Mesodermal cell (in vitro differentiated cells): Measurements from ENCODE around the gene PHF21A.

Experiments used
- H3K27ac ChIP-seq: 2 replicates; pipeline ENCODE4 v1.7.0; 2013; ENCODE audit warnings: mild to moderate bottlenecking, low read depth, low read length, moderate library complexity; ENCODE audit not compliant: severe bottlenecking
- H3K36me3 ChIP-seq: 2 replicates; pipeline ENCODE4 v1.7.1; 2013; ENCODE audit warnings: mild to moderate bottlenecking, low read length, moderate library complexity; ENCODE audit not compliant: control insufficient read depth, insufficient read depth
- H3K4me1 ChIP-seq: one replicate; pipeline ENCODE4 v1.7.1; 2013; ENCODE audit warnings: mild to moderate bottlenecking, low read length; ENCODE audit not compliant: insufficient read depth, control insufficient read depth, poor library complexity, severe bottlenecking
- H3K4me3 ChIP-seq: 2 replicates; pipeline ENCODE4 v1.7.0; 2013; ENCODE audit warnings: low read length, control low read depth, mild to moderate bottlenecking; ENCODE audit not compliant: insufficient read depth, poor library complexity, severe bottlenecking; ENCODE audit errors: extremely low read depth
- H3K9me3 ChIP-seq: 2 replicates; pipeline ENCODE4 v1.7.1; 2013; ENCODE audit warnings: mild to moderate bottlenecking, low read length, moderate library complexity; ENCODE audit not compliant: control insufficient read depth
- WGBS, 2 experiments: methylation state at CpG; one replicate each; pipeline ENCODE4 v1.1.5; 2013; ENCODE audit warnings: missing lambda C conversion rate in 2 of 2; ENCODE audit not compliant: insufficient coverage in 2 of 2; 5-methylcytosine and 5-hydroxymethylcytosine counted together

Gene PHF21A

DNA sequence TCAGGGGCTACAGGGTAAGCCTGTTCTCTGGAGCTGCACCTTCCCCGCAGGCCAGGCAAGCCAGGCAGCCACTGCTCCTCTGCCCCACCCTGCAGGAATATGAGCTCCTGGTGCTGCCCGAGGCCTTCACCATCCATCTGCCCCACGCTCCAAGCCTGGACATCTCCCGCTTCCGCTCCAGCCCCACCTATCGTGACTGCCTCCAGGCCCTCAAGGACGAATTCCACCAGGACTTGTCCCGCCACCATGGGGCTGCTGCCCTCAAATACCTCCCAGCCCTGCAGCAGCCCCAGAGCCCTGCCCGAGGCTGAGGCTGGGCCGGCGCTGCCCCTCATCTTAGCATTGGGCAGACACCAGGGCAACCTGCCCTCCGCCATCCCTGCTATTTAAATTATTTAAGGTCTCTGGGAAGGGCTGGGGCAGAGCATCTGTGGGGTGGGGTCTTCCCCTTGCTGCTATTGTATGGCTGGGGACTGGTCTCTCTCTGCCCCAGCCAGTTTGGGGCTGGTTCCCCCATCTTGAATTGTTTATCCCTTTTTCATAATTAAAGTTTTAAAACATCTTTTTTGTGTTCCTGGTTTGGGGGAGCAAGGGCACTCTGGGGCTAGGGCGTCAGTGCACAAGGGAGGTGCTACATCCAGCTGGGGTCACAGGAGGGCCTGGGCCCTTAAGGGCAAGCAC is 192.6 kb downstream of the PHF21A start:
- 87 to 98% methylated on average over 11 to 12 of the region's 13 CpGs for WGBS, 2 experiments
- no peak overlapping the region for H3K4me3 ChIP-seq
- H3K9me3 ChIP-seq, result no peaks in the 10 kb centered on the region
- no peak overlapping the region for H3K27ac ChIP-seq
- H3K4me1 ChIP-seq, result no peaks in the 10 kb centered on the region
- peaks cover 24% of the 10 kb centered on the region for H3K36me3 ChIP-seq

DNA sequence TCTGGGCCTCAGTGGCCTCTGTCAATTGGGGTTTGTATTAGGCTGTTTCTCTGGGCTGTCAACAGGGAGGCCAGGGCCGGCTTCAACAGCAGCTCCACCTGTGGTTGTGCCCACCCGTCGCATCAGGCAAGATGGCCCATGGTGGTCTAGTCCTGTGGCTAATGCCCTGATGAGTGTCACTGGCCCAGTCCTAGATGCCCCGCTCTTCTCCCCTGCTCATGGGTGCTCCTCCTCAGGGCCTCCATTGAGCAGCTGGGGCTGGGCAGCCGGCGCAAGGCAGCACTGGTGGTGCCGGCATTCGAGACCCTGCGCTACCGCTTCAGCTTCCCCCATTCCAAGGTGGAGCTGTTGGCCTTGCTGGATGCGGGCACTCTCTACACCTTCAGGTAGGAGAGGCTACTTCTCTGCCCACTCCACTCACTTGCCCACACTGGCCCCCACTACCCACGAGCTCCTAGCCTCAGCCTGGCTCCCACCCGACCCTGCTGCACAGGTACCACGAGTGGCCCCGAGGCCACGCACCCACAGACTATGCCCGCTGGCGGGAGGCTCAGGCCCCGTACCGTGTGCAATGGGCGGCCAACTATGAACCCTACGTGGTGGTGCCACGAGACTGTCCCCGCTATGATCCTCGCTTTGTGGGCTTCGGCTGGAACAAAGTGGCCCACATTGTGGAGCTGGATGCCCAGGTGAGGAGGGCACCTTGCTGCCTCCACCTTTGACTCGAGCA is 193.4 kb downstream of the PHF21A start:
- no peaks in the 10 kb centered on the region for H3K9me3 ChIP-seq
- WGBS, 2 experiments, result 94 to 95% methylated on average over 24 to 27 of the region's 27 CpGs

DNA sequence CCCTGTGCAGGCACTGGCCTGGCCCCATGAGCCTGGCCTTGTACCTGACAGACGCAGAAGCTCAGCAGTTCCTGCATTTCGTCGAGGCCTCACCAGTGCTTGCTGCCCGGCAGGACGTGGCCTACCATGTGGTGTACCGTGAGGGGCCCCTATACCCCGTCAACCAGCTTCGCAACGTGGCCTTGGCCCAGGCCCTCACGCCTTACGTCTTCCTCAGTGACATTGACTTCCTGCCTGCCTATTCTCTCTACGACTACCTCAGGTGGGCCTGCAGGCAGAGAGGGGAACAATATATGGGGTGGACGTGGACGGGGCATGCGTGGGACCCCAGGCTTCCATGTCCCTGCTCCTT is 193.9 kb downstream of the PHF21A start:
- Histone ChIP-seq H3K9me3 (no peaks in the 10 kb centered on the region), H3K4me3 (no peak overlapping the region), H3K36me3 (peaks cover 12% of the 10 kb centered on the region), H3K4me1 (no peaks in the 10 kb centered on the region), H3K27ac (no peak overlapping the region)
- WGBS, 2 experiments, result 83 to 91% methylated on average over 12 to 14 of the region's 15 CpGs

More for the DNA sequence above, 193.4 kb downstream of the PHF21A start:
- no peaks in the 10 kb centered on the region for H3K4me1 ChIP-seq
- H3K36me3 ChIP-seq, result peaks cover 16% of the 10 kb centered on the region
- H3K4me3 ChIP-seq, result no peak overlapping the region
- no peak overlapping the region for H3K27ac ChIP-seq

DNA sequence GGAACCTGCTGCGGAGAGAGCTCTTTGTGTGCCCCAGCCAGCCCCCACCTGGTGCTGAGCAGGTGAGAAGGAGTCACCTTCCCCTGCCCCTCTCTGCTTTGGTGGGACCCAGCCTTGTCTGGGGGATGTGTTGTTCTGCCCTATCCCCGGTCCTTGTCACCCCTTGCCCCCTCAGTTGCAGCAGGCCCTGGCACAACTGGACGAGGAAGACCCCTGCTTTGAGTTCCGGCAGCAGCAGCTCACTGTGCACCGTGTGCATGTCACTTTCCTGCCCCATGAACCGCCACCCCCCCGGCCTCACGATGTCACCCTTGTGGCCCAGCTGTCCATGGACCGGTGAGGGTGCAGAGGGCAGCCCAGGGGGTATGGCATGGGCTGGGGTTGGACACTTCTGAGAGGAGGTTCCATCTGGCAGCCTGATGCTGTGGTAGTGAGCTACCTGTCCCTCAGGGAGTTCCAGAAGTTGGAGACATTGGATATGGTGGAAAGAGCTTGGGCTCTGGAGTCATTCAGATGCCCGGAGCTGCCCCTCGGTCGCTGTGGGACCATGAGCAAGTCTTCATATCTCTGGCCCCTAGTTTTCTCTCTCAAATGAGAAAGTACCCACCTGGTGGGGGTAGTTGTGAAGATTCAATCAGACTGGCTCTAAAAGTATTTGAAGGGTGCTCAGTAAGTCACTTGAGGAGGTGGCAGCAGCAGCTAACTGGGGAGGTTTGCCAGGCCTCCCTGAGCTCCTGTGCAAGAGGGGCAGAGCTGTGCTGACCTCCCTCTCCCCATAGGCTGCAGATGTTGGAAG is 194.5 kb downstream of the PHF21A start:
- WGBS, 2 experiments, result 88 to 100% methylated on average over 8 to 9 of the region's 12 CpGs
- no peak overlapping the region for H3K4me3 ChIP-seq
- H3K27ac ChIP-seq, result no peak overlapping the region
- peaks cover 8% of the 10 kb centered on the region for H3K36me3 ChIP-seq
- H3K4me1 ChIP-seq, result no peaks in the 10 kb centered on the region
- H3K9me3 ChIP-seq, result no peaks in the 10 kb centered on the region

DNA sequence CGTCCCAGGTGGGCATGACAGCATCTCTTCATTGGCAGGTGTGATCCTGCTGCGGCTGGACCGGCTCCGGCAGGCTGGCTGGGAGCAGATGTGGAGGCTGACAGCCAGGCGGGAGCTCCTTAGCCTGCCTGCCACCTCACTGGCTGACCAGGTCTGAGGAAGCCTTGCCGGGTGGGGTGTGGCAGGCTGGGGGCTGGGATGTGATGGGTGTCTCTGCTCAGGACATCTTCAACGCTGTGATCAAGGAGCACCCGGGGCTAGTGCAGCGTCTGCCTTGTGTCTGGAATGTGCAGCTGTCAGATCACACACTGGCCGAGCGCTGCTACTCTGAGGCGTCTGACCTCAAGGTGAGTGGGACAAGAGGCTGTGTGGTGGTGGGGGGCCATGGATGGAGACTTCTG is 195.3 kb downstream of the PHF21A start:
- 88 to 96% methylated on average over 4 to 9 of the region's 12 CpGs for WGBS, 2 experiments
- H3K4me3 ChIP-seq, result no peak overlapping the region
- no peaks in the 10 kb centered on the region for H3K9me3 ChIP-seq
- H3K27ac ChIP-seq, result no peak overlapping the region
- peaks cover 5% of the 10 kb centered on the region for H3K36me3 ChIP-seq
- H3K4me1 ChIP-seq, result no peaks in the 10 kb centered on the region

DNA sequence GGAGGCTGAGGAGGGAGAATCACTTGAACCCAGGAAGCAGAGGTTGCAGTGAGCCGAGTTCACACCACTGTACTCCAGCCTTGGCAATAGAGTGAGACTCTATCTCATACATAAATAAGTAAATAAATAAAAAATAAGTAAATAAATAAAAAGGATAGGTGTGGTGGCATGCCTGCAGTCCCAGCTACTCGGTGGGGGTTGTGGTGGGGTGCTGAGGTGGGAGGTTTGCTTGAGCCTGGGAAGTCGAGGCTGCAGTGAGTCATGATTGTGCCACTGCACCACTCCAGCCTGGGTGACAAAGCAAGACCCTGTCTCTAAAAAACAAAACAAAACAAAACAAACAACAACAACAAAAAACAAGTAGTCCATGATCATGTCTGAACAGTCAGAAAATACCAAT is 195.7 kb downstream of the PHF21A start:
- peaks cover 5% of the 10 kb centered on the region for H3K36me3 ChIP-seq
- 67% methylated on average over 1 of the region's 3 CpGs; no CpG with 5 or more reads in 1 of the 2 experiments for WGBS, 2 experiments

DNA sequence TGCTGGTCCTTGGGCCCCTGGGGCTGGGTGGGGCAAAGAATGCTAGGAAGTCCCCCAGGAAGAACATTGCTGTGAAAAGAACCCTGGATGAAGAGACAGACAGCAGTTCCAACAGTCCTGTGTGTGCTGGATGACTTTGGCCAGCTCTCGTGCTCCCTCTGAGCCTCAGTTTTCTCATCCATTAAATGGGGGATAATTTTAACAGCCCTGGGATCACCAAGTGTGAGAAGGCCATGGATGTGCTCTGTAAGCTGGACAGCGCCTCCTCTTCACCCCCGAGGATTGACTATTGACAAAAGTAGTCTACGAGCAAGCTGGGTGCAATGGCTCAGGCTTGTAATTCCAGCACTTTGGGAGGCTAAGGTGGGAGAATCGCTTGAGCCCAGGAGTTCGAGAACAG is 196.3 kb downstream of the PHF21A start:
- H3K4me3 ChIP-seq, result no peak overlapping the region
- no peaks in the 10 kb centered on the region for H3K4me1 ChIP-seq
- no peak overlapping the region for H3K27ac ChIP-seq
- peaks cover under 1% of the 10 kb centered on the region for H3K36me3 ChIP-seq
- H3K9me3 ChIP-seq, result no peaks in the 10 kb centered on the region
- WGBS, 2 experiments, result 79 to 85% methylated on average over 3 to 5 of the region's 6 CpGs

More for the DNA sequence above, 195.7 kb downstream of the PHF21A start:
- Histone ChIP-seq H3K27ac (no peak overlapping the region), H3K9me3 (no peaks in the 10 kb centered on the region), H3K4me3 (no peak overlapping the region), H3K4me1 (no peaks in the 10 kb centered on the region)

DNA sequence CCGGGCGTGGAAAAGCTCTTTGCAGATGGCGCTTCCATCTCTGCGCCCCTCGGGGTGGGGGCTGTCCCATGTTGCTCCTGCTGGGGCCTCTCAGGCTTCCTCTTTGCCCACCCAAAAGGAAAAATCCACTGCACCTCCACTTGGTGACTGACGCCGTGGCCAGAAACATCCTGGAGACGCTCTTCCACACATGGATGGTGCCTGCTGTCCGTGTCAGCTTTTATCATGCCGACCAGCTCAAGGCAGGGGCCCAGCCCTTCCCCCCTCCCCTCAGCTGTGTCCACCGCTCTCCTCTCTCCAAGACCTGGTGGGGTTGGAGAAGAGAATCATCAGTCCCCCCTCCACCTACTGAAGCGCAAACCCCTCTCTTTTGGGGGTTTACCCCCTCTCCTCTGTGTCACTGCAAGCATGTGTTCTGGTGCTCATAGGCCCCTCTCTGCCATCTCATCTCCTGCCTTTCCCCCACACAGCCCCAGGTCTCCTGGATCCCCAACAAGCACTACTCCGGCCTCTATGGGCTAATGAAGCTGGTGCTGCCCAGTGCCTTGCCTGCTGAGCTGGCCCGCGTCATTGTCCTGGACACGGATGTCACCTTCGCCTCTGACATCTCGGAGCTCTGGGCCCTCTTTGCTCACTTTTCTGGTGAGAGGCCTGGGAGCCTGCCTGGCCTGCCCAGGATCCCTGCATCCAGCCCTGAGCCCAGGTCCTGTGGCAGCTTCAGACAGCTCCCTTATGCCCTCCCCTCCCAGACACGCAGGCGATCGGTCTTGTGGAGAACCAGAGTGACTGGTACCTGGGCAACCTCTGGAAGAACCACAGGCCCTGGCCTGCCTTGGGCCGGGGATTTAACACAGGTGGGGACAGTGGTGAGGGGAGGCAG is 197.0 kb downstream of the PHF21A start:
- no peaks in the 10 kb centered on the region for H3K4me1 ChIP-seq
- 89 to 97% methylated on average over 10 to 19 of the region's 22 CpGs for WGBS, 2 experiments
- no peak overlapping the region for H3K27ac ChIP-seq

DNA sequence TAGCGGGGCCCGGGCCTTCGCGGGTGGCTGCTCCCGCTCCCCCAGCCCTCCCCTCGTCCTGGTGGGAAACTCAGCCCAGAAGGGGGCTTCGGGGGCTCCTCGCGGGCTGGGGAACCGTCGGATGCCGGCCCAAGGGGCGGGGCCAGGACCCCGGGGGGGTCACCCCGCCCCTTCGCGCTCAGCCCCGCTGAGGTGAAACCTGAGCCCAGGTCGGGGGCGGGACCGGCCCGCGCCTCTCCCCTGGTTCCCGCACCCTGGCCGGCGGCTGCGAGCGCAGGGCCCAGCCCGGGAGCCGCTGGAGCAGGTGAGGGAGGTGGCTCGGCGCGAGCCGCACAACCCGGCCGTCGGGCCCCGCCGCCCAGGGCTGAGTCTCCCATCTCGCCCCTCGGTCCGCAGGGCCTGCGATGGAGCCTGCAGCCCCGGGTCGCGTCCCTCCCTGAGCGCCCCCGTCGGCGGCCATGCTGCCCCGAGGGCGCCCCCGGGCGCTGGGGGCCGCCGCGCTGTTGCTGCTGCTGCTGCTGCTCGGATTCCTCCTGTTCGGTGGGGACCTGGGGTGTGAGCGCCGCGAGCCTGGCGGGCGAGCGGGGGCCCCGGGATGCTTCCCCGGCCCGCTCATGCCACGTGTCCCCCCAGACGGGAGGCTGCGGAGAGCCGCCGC is 198.7 kb downstream of the PHF21A start, which contains the start of gene LARGE2:
TSS of gene LARGE2 (plus strand) at position 232 of the 658 bp plus-strand sequence. CDS start at position 459, 227 bp downstream.
- no peaks in the 10 kb centered on the region for H3K9me3 ChIP-seq
- no peak within 1 kb of the TSS for H3K27ac ChIP-seq
- H3K36me3 ChIP-seq, result no peaks in the 10 kb centered on the region
- H3K4me3 ChIP-seq, result peak within 1 kb of the TSS; percentile 21
- H3K4me1 ChIP-seq, result no peaks in the 10 kb centered on the region
- 0% methylated on average over 63 to 65 of the region's 73 CpGs for WGBS, 2 experiments

More for the DNA sequence above, 197.0 kb downstream of the PHF21A start:
- no peaks in the 10 kb centered on the region for H3K36me3 ChIP-seq
- H3K4me3 ChIP-seq, result no peak overlapping the region
- H3K9me3 ChIP-seq, result no peaks in the 10 kb centered on the region
